Airway epithelial cell (primary cell): ENCODE data around the gene GPR37. TPM values are rescaled to one million over a fixed set of nuclear protein-coding genes. Genes with fewer than 3 reads are reported as not detected.

Experiments
- total RNA-seq: library from RNA; depleted of rRNA; stranded (reverse); fragments of >200 nt; gene quantifications from 2 replicates; pipeline ENCODE4 v1.2.3, GENCODE V29; 2015

GPR37 gene, protein sequence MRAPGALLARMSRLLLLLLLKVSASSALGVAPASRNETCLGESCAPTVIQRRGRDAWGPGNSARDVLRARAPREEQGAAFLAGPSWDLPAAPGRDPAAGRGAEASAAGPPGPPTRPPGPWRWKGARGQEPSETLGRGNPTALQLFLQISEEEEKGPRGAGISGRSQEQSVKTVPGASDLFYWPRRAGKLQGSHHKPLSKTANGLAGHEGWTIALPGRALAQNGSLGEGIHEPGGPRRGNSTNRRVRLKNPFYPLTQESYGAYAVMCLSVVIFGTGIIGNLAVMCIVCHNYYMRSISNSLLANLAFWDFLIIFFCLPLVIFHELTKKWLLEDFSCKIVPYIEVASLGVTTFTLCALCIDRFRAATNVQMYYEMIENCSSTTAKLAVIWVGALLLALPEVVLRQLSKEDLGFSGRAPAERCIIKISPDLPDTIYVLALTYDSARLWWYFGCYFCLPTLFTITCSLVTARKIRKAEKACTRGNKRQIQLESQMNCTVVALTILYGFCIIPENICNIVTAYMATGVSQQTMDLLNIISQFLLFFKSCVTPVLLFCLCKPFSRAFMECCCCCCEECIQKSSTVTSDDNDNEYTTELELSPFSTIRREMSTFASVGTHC
- total RNA-seq: 1.3 and 1.6 TPM in 2 replicates

DNA sequence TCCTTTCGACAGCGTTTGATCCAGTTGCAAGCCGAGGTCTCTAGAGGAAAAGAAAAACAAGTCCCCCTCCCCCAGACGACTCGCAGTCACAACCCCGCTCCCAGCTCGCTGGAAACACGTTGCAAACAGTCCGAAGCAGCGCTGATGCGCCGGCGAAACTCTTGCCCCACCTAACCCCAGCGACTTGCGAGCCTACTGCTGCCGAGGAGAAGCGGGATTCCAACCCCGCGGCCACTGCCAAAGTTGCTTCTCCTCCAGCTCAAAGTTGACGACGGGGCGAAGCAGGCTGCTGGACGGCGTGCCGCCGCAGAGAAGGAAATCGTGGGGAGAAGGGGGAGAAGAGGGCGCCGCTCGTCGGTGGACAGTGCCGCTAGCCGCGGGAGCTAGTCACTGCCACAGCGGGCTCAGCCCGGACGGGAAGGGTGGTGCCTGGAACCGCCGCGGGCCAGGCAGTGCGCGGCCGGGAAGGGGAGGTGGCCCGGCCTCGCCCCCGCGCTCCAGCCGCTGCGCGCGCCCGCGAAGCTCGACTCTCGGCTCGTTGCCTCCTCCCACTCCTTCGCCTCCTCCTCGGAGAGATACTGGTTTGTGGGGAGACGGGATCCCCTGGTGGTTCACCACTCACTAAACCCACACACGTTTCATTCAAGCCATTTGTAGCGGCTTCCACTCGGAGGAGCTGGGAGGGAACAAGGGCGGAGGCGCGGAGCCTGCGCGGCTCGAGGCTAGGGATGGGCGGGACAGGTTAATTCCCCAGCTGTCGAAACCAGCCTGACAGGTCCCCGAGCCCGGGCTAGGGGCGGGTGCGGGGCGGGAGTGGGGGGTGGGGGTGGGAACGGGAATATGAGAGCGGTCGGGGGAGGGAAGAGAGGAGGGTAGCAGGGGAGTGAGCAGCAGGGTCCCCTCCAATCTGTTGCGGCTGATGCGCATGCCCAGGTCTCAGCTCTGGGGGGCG, at the start of gene GPR37:
TSS of gene GPR37 (minus strand) at position 392 of the 952 bp plus-strand sequence. CDS start 816 bp downstream, outside the sequence.

Other genes starting within 250 kb of the GPR37 start
- gene POT1, start 164.0 kb upstream of the GPR37 start, total RNA-seq: 12.6 and 20.7 TPM in 2 replicates